Measurements from ENCODE around the gene SDK2. TPM values are rescaled to one million over a fixed set of nuclear protein-coding genes. Genes with fewer than 3 reads are reported as not detected.

The SDK2 gene
- total and polyA plus RNA-seq, 9 donors, result 0.40 to 5.4 (median 0.96) TPM

DNA sequence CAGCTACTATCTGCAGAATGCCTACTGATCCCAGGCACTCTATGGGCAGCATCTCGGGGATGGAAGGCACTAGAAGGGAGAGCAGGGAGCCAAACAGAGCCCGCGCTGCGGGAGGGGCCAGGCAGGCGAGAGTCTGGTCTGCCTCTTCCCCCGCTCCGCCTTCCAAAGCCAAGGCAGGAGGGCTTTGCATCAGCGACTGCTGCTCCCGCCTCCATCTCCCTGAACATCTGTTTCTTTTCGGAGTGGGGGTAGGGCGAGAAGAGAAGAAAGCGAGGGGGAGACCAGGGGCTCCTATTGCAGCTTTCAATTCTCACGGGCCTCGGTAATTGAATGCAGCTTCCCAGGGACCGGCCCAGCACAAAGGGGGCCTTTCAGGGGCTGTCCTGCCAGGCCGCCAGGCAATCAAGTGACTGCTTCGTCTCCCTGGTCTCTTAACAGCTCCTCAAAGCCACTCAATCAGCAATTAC, 301.0 kb downstream of the SDK2 start:
- Histone ChIP-seq H3K4me3 (peak overlapping the region; percentile 7), H3K27ac (peak overlapping the region; percentile 68 to 88), H3K4me1 (ENCODE audit: insufficient read depth) (peaks cover 24% of the 10 kb centered on the region), H3K27me3 (no peaks in the 10 kb centered on the region), H3K9me3 (no peaks in the 10 kb centered on the region), H3K36me3 (no peaks in the 10 kb centered on the region)
- 13 to 17% (median 17%) methylated on average over 17 of the region's 17 CpGs for WGBS, 3 donors
- no peak for TF ChIP-seq CTCF (IDR thresholded peaks at IDR 0.05)
- no peak for TF ChIP-seq POLR2A (IDR thresholded peaks at IDR 0.05)
- TF ChIP-seq EP300 (IDR thresholded peaks at IDR 0.05), result no peak
- DNase-seq, result peak; percentile 80 to 86 (median 85)
- intact Hi-C loops (cut with DNase I), result no loop called here

DNA sequence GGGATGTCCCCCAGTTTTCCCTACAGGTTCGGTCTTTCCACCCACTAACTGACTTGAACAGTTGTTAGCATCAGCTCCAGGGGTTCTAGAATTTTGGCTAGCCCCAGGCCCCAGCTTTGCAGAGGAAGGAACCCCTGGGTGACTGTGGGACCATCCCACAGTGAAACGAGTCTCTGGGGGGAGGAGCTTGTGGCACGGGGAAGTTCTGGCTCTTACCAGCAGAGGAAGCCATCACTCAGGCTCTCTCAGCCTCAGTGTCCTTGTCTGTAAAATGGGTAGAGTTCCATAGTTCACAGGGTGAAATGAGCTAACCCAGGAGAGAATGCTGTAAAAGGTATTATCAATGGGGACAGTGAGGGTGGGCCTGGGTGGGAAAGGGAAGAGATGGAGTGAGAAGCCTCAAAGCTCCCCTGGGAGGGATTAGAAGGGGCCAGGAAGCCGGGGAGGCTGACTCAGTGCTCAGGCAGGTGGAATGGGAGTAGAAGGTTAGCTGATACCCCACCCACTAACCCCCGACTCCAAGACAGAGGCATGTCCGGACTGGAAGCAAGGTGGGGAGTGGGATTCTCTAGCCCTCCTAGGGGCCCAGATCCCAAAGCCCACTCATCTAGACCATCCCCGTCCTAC, 301.6 kb downstream of the SDK2 start:
- intact Hi-C loops (cut with DNase I), result no loop called here
- peak overlapping the region; percentile 68 to 88 for H3K27ac ChIP-seq
- no peak for TF ChIP-seq CTCF (IDR thresholded peaks at IDR 0.05)
- no peak for TF ChIP-seq EP300 (IDR thresholded peaks at IDR 0.05)
- TF ChIP-seq POLR2A (IDR thresholded peaks at IDR 0.05), result no peak
- no peak overlapping the region for H3K4me3 ChIP-seq
- peaks cover 24% of the 10 kb centered on the region for H3K4me1 ChIP-seq (ENCODE audit: insufficient read depth)
- H3K9me3 ChIP-seq, result no peaks in the 10 kb centered on the region
- DNase-seq, result no peak
- H3K27me3 ChIP-seq, result no peaks in the 10 kb centered on the region
- H3K36me3 ChIP-seq, result no peaks in the 10 kb centered on the region
- 8 to 12% (median 11%) methylated on average over 7 of the region's 7 CpGs for WGBS, 3 donors

- Histone ChIP-seq H3K27ac (peak overlapping the region; percentile 68 to 88), H3K9me3 (no peaks in the 10 kb centered on the region), H3K4me3 (no peak overlapping the region), H3K27me3 (no peaks in the 10 kb centered on the region), H3K36me3 (no peaks in the 10 kb centered on the region), H3K4me1 (ENCODE audit: insufficient read depth) (peaks cover 25% of the 10 kb centered on the region)
- intact Hi-C loops (cut with DNase I), result no loop called here
- 18 to 29% (median 25%) methylated on average over 10 to 12 of the region's 12 CpGs for WGBS, 3 donors
- peak; percentile 82 to 88 (median 85) for DNase-seq
- TF ChIP-seq EP300 (IDR thresholded peaks at IDR 0.05) (no peak), POLR2A (IDR thresholded peaks at IDR 0.05) (no peak), CTCF (IDR thresholded peaks at IDR 0.05) (no peak)
Observed at GRCh38 chr17:73342050-73342522, 302.2 kb downstream of the SDK2 start.

DNA sequence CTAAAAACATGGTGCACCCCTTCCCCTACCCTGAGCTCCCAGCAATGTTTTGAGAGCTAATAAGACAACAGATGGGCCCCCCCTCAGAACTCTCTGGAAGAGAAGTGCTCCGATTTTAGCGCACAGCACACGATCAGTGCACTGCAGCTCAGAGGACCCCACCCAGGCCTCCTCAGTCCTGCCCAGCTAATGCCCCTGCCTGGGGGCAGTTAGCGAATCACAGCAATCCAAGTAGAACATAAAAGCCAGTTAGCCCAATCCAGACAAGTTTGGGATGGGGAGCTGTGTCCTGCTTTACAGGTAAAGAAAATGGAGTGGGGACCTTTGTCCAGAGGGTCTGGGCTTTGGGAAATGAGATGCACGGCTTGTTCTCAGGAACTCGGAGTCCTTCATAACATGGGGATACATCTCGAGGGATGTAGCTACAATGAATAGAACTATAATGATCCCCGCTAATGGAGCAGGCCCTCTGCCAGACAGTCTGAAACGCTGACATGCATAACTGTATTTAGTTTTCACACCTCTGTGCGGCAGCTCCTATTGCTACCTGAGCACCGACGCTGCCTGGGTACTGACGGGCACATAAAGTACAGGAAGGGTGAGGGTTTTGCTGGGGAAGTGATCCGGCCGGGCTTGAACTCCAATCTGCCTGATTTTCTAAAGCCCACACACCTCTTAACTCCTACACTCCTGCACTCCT, 302.7 kb downstream of the SDK2 start:
- H3K4me3 ChIP-seq, result no peak overlapping the region
- no peak for DNase-seq
- TF ChIP-seq POLR2A (IDR thresholded peaks at IDR 0.05) (no peak), EP300 (IDR thresholded peaks at IDR 0.05) (no peak), CTCF (IDR thresholded peaks at IDR 0.05) (no peak)
- H3K4me1 ChIP-seq (ENCODE audit: insufficient read depth), result peaks cover 25% of the 10 kb centered on the region
- 42 to 47% (median 45%) methylated on average over 15 of the region's 15 CpGs for WGBS, 3 donors
- intact Hi-C loops (cut with DNase I), result no loop called here
- no peaks in the 10 kb centered on the region for H3K27me3 ChIP-seq
- no peaks in the 10 kb centered on the region for H3K9me3 ChIP-seq
- no peaks in the 10 kb centered on the region for H3K36me3 ChIP-seq
- peak overlapping the region; percentile 14 to 88 for H3K27ac ChIP-seq

Data from ovary (tissue), 9 donors.